ENCODE measurements around the gene SLC22A15.
"Not testable (repeated sequence)": the region's sequence is repeated elsewhere in the genome, so short reads cannot be mapped to it uniquely, and the experiment has no call there.

The SLC22A15 gene

GRCh38 chr1:115982400-115982799 is 6.1 kb downstream of the SLC22A15 start:
- no peak for DNase-seq

GRCh38 chr1:115983584-115983983 is 7.3 kb downstream of the SLC22A15 start:
- DNase-seq: no peak

GRCh38 chr1:115987623-115988022 is 11.3 kb downstream of the SLC22A15 start:
- DNase-seq: no peak

GRCh38 chr1:115988953-115989352 is 12.6 kb downstream of the SLC22A15 start:
- DNase-seq: no peak

- DNase-seq: no peak
Measured at GRCh38 chr1:115989699-115990098, 13.4 kb downstream of the SLC22A15 start.

- DNase-seq: no peak
Measured at GRCh38 chr1:115991909-115992308, 15.6 kb downstream of the SLC22A15 start.

GRCh38 chr1:115997921-115998320 is 21.6 kb downstream of the SLC22A15 start:
- DNase-seq: not testable (repeated sequence)

GRCh38 chr1:116001739-116002487 is 25.6 kb downstream of the SLC22A15 start:
- DNase-seq: no peak

- DNase-seq: no peak
Measured at GRCh38 chr1:116002781-116003420, 26.6 kb downstream of the SLC22A15 start.

GRCh38 chr1:116003823-116004222 is 27.5 kb downstream of the SLC22A15 start:
- DNase-seq: no peak

- no peak for DNase-seq
Measured at GRCh38 chr1:116006486-116006964, 30.2 kb downstream of the SLC22A15 start.

- no peak for DNase-seq
Measured at GRCh38 chr1:116008656-116009390, 32.5 kb downstream of the SLC22A15 start.

- DNase-seq: no peak
Measured at GRCh38 chr1:116012716-116013115, 36.4 kb downstream of the SLC22A15 start.

GRCh38 chr1:116015679-116016078 is 39.4 kb downstream of the SLC22A15 start:
- no peak for DNase-seq

GRCh38 chr1:116018007-116018406 is 41.7 kb downstream of the SLC22A15 start:
- no peak for DNase-seq

- no peak for DNase-seq
Measured at GRCh38 chr1:116019653-116020253, 43.4 kb downstream of the SLC22A15 start.

GRCh38 chr1:116020668-116021272 is 44.5 kb downstream of the SLC22A15 start:
- peak; percentile 33 for DNase-seq

GRCh38 chr1:116024626-116025025 is 48.3 kb downstream of the SLC22A15 start:
- no peak for DNase-seq

GRCh38 chr1:116026631-116027030 is 50.3 kb downstream of the SLC22A15 start:
- no peak for DNase-seq

GRCh38 chr1:116031302-116031835 is 55.1 kb downstream of the SLC22A15 start:
- DNase-seq: no peak

GRCh38 chr1:116033322-116033721 is 57.0 kb downstream of the SLC22A15 start:
- no peak for DNase-seq

- no peak for DNase-seq
Measured at GRCh38 chr1:116036255-116036654, 59.9 kb downstream of the SLC22A15 start.

- no peak for DNase-seq
Measured at GRCh38 chr1:116038679-116039078, 62.4 kb downstream of the SLC22A15 start.
